GM18907 (cell line): Measurements from ENCODE around the gene AAK1.
"Not testable (repeated sequence)": the region's sequence is repeated elsewhere in the genome, so short reads cannot be mapped to it uniquely, and the experiment has no call there.

Experiments used
- ATAC-seq: cut with Tn5 transposase; IDR thresholded peaks from one replicate; pipeline ENCODE4 v1.9.1; 2021; ENCODE audit warnings: mild to moderate bottlenecking, moderate library complexity; ENCODE audit not compliant: unreplicated experiment

AAK1 gene

GRCh38 chr2:69577467-69578197 lies 65.9 kb downstream of the AAK1 start:
- no peak for ATAC-seq

GRCh38 chr2:69576880-69577279 lies 66.7 kb downstream of the AAK1 start:
- no peak for ATAC-seq

DNA sequence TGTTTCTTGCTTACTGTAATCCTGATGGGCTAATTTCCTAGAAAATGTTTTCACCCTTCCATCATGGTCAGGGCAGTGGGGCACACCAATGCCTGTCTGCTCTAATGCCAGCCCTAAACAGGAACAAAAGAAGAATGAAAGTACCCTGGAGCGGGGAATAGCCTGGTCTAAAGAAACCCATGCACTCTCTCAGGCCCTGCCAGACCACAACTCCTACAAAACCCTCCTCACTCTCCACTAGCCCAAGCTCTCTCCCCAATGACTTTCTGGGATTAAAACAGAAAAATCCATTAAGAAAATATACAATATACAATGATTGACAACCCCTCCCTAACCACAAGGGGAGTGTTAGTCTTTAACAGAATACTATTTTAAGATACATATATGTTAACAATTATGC lies 67.6 kb downstream of the AAK1 start:
- no peak for ATAC-seq

GRCh38 chr2:69575371-69575770 lies 68.2 kb downstream of the AAK1 start:
- not testable (repeated sequence) for ATAC-seq

GRCh38 chr2:69572641-69573040 lies 70.9 kb downstream of the AAK1 start:
- ATAC-seq, result no peak

DNA sequence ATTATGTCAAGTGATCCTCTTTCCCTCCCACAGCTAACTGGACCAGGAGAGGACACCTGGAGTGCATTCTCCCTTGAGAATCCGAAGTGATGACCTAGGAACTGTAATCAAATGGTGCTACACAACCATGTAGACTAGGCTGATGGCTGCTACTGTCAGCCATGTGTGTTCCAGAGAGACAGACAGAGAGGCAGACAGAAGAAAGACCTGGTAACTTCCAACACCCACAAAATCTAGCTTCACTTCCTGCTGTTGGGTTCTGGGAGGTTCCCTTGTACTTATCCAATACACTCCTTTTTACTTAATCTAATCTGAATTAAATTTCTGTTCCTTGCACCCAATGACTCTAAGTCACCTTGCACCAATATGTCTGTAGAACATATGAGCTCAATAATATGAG lies 72.3 kb downstream of the AAK1 start:
- no peak for ATAC-seq

GRCh38 chr2:69570474-69570873 lies 73.1 kb downstream of the AAK1 start:
- no peak for ATAC-seq

DNA sequence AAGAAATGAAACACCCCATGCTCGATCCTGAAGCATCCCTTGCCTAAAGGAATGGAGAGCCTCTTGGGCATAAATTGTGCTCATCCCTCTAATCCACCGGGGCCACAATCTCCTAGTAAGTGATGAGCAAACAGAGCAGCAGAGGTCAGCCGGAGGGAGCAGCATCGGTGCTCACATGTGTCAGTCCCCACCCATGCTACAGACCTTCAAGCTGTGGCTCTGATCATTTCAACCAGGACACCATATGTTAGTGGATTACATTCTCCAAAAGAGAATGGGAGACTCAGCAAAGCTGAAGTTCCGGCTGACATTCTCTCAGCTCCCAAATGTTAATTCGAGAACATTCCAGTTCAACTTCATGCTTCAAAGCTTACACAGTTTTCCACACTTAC lies 75.6 kb downstream of the AAK1 start:
- no peak for ATAC-seq

- ATAC-seq, result no peak
These were observed 76.2 kb downstream of the AAK1 start for GRCh38 chr2:69567157-69567908.

DNA sequence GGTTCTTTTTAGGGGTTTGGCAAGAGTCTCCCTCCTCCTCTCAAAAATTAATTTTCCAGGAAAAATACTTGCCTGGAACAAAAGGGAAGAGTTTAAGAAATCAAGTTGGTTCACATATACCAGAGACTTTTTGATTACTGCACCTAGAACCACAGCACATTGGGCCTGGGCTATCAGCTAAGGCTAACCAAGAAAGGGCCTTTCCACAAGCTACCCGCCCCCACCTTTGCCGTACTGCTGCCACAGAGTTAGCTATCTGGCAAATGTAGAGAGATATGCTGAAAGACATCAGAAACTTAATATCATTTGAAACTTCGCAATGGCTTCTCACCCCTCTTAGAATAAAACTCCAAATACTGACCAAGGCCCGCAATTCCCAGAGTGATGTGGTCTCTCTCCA lies 76.9 kb downstream of the AAK1 start:
- no peak for ATAC-seq

GRCh38 chr2:69565431-69565839 lies 78.1 kb downstream of the AAK1 start:
- no peak for ATAC-seq

DNA sequence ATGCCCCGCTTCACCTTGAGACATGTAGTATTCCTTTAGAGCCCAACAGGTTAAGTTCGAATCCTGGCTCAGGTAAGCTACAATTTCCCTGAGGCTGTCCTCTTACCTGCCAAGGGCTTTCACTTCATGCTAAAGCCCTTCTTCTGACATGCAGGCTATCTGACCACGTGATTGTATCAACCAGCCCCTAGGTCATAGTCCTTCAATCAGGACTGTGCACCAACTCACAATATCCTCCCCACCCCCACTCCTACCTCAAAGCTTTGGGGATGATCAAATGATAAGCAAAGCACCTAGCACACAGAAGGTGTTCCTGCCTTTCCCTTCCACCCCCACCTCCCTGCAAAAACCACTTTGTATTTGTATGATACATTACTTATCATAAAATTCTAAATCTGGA lies 78.9 kb downstream of the AAK1 start:
- no peak for ATAC-seq

DNA sequence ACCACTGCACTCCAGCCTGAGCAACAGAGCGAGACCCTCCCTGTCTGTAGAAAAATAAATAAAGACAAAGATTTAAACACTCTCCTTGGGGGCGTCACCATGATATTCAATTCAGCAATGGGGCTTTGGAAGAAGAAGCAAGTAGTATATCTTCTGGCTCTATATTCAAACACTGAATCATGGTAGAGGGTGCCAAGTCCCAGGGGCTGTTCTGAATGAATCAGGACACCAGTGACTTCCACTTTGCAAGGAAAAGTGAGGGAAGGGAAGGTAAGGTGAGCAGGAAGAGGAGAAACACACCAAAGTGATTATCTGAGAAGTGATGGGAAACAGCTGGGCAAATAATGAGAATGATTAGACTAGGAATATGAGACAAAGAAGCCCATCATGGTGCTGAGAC lies 80.5 kb downstream of the AAK1 start:
- no peak for ATAC-seq

DNA sequence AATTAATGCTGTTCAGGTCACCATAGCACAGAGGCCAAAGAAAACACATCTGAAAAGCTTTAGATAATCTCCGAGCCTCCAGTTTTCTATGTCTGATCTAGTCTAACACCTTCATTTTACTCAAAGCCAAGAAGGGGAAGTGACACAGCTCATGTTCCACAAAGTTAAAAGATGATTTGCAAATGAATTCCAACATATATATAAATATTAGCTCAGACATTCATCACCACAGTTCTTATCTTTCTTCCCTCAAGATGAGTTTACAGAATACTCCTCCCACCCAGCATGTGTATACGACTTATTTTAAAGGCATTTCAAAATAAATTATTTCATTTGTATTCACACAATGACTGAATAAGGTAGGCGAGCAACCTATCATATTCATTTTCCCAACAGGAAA lies 82.4 kb downstream of the AAK1 start:
- ATAC-seq, result no peak

- no peak for ATAC-seq
These were observed 83.4 kb downstream of the AAK1 start for GRCh38 chr2:69560147-69560482.

DNA sequence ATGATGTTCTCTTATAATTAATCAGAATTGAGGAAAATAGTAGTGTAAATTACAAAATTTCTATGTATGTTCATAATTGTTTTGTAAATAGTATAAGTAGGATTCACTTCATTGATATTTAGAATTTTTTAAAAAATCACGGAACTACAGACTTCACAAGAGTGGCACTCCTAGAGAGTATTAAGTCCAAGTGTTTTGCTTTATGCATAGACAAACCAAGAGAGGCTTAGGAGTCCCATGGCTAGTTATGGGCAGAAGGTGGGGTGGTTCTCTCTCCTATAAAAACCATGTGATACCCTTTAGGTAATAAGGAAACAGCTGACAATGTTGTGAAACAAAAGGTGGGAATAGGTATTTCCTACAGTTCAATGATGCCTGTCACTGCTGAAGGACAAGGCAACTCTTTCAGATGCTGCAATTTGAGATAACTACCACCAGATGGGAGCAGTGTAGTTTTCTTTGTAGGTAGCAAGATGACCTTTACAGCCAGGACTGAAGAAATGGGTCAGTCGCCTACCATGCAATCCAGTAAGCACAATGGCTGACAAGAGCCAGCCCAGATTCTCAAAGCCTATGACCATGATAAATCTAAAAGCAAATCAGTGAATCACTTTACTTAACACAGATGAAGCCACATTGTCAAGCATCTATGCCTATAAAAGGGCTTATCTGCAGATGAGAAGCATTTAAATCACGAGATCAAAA lies 83.9 kb downstream of the AAK1 start:
- ATAC-seq, result peak; percentile 72

- ATAC-seq, result no peak
These were observed 87.5 kb downstream of the AAK1 start for GRCh38 chr2:69556008-69556407.

GRCh38 chr2:69554981-69555380 lies 88.6 kb downstream of the AAK1 start:
- ATAC-seq, result peak; percentile 55

DNA sequence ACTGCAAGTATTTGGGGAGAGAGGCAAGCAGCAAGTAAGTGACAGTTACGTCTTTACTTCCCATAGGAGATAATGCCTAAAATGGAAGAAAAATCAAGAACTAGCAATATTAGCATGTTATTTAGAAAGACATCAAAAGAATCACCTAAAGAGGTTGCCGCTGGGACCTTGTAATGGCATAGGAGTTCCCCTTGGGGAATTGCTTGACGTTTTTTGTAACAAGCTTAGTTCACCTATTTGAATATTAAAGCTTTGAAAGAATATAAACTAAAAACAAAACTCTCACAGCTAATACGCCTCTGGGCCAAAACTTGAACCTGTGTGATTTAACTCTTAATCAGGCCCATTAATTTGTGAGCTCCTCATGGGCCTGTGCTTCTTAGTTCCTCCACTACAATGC lies 89.0 kb downstream of the AAK1 start:
- peak; percentile 16 for ATAC-seq

GRCh38 chr2:69553991-69554390 lies 89.5 kb downstream of the AAK1 start:
- no peak for ATAC-seq

GRCh38 chr2:69550511-69550910 lies 93.0 kb downstream of the AAK1 start:
- ATAC-seq, result not testable (repeated sequence)

DNA sequence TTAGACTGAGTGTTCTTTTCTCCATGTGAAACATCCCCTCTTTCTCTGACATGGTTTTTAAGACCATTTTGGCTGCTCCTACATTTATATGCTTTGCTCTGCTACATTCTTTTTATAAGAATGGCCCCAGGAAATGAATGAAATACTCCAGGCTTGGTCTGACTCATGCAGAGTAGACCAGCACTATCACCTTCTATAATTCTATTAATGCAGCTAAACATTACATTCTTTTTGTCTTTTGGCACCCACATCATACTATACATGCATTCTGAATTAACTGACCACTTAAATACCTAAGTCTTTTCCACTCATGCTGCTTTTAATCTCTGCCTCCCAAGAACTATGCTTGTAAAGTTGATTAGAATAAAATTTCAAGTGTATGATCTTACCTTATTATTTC lies 94.1 kb downstream of the AAK1 start:
- ATAC-seq, result no peak
